H7 (cell line): ENCODE results near the gene SCTR. TPM values are rescaled to one million over a fixed set of nuclear protein-coding genes. Genes with fewer than 3 reads are reported as not detected.

Source experiments
- DNase-seq: peaks from one replicate; pipeline ENCODE4 v3.0.0; 2012
- H3K27me3 ChIP-seq: 2 replicates; pipeline ENCODE4 v1.6.0; 2011; ENCODE audit warnings: mild to moderate bottlenecking, low read length; ENCODE audit not compliant: control insufficient read depth, insufficient read depth
- H3K36me3 ChIP-seq: replicated peaks from 2 replicates; pipeline ENCODE4 v1.5.1; 2011; ENCODE audit warnings: low read length; ENCODE audit not compliant: control insufficient read depth, insufficient read depth
- H3K4me3 ChIP-seq: 2 replicates; pipeline ENCODE4 v1.5.1; 2011; ENCODE audit warnings: low read depth, mild to moderate bottlenecking, control low read depth, low read length, moderate library complexity; ENCODE audit not compliant: insufficient read depth
- total RNA-seq: library from RNA; depleted of rRNA; stranded (reverse); fragments of >200 nt; shearing (Covaris generic); gene quantifications from 2 replicates; pipeline ENCODE4 v1.2.3, GENCODE V29; 2014

The SCTR gene
- total RNA-seq, 1 experiment from 2014 or later, result not detected

DNA sequence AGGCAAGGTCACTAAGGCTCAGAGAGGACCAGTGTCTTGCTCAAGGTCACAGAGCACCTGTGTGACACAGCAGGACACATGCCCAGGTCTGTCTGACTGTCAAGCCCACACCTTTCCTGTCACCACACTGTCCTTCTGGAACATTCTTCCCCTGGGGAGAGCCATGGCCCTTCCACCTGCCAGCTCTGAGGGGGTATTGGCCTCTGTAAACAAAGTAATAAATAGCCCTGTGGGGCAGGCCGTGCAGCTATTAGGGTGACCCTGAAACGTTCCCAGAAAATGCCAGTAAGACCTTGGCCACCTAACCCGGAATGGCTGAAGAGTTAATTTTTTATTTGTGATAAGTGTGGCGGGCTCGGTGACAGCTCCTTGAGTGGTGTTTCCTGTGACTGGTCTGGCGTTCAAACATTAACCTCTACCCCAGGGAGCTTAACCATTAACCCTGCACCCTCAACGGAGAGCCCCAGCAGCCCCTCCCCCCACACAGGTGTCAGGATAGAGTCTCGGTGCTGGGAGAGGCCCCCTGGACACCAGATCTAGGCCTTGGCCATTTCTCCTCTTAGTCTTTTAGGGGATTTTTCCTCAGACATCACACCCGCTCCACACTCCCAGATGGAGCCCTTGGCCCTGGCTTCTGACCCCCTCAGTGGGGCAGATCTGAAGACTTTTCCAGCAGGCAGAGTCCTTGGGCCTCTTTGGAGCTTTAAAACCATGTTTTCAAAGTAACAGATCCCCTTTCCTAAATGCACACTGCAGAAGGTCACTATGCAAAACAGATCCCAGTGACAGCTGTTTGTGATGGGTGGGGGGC, 36.6 kb downstream of the SCTR start:
- Histone ChIP-seq H3K36me3 (no peaks in the 10 kb centered on the region), H3K4me3 (no peak overlapping the region), H3K27me3 (no peaks in the 10 kb centered on the region)
- no peak for DNase-seq

DNA sequence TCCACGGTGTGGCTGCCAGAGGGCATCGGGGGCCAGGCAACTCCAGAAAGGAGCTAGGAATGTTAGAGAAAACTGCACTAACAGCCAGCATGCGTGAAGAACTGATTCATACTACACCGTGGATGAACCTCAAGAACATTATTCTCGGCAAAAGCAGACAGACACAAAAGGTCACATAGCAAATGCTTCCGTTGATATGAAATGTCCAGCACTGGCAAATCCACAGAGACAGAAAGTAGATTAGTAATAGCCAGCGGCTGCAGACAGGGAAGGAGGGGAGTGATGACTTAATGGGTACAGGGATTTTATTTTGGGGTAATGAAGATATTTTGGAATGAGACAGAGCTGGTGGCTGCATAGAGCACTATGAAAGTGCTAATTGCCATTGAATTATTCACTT, 37.4 kb downstream of the SCTR start:
- no peaks in the 10 kb centered on the region for H3K27me3 ChIP-seq
- H3K4me3 ChIP-seq, result no peak overlapping the region
- no peak for DNase-seq
- no peaks in the 10 kb centered on the region for H3K36me3 ChIP-seq

DNA sequence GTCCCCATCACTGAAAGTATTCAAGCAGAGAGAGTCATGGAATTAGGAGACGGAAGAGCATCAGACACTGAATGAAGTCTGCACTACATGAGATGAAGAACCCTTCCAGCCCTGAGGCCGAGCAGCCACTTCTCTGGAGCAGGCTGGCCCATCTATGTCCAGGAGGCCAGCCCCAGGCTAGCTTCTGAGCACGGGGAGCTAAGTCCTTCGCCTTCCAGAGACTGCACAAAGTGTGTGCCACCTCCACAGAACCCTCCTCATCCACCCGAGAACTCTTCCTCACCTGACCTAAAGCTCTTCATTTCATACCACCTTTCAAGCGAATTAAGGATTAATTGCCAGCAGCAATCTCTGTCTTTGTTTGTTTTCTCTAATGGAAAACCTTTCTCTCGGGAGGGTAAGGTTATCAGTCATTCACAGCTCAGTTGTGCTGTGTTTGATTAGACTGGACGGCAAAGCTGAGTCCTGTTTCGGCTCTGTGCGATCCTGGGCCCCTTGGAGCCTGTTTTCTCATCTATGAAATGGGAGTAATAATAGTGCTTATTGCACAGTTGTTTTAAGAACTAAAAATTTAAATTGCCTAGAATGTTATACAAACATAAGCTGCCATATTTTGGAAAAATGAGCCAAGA, 38.0 kb downstream of the SCTR start:
- Histone ChIP-seq H3K36me3 (no peaks in the 10 kb centered on the region), H3K27me3 (no peaks in the 10 kb centered on the region), H3K4me3 (no peak overlapping the region)
- DNase-seq, result no peak

GRCh38 chr2:119485336-119486110, 38.8 kb downstream of the SCTR start:
- H3K27me3 ChIP-seq, result no peaks in the 10 kb centered on the region
- no peak for DNase-seq
- no peaks in the 10 kb centered on the region for H3K36me3 ChIP-seq
- H3K4me3 ChIP-seq, result no peak overlapping the region

- no peak overlapping the region for H3K4me3 ChIP-seq
- DNase-seq, result no peak
- no peaks in the 10 kb centered on the region for H3K27me3 ChIP-seq
- no peaks in the 10 kb centered on the region for H3K36me3 ChIP-seq
Observed at GRCh38 chr2:119484834-119485233, 39.4 kb downstream of the SCTR start.

GRCh38 chr2:119483896-119484718, 40.2 kb downstream of the SCTR start:
- Histone ChIP-seq H3K36me3 (no peaks in the 10 kb centered on the region), H3K4me3 (no peak overlapping the region), H3K27me3 (no peaks in the 10 kb centered on the region)
- no peak for DNase-seq

- H3K27me3 ChIP-seq, result no peaks in the 10 kb centered on the region
- no peak overlapping the region for H3K4me3 ChIP-seq
- DNase-seq, result no peak
- H3K36me3 ChIP-seq, result no peaks in the 10 kb centered on the region
Observed at GRCh38 chr2:119483395-119483753, 40.9 kb downstream of the SCTR start.

- H3K36me3 ChIP-seq, result no peaks in the 10 kb centered on the region
- H3K27me3 ChIP-seq, result no peaks in the 10 kb centered on the region
- H3K4me3 ChIP-seq, result no peak overlapping the region
- peak; percentile 54 for DNase-seq
Observed at GRCh38 chr2:119482481-119483394, 41.5 kb downstream of the SCTR start.

GRCh38 chr2:119481501-119482455, 42.5 kb downstream of the SCTR start:
- peak; percentile 32 for DNase-seq
- no peaks in the 10 kb centered on the region for H3K27me3 ChIP-seq
- no peaks in the 10 kb centered on the region for H3K36me3 ChIP-seq
- no peak overlapping the region for H3K4me3 ChIP-seq

GRCh38 chr2:119480718-119481142, 43.6 kb downstream of the SCTR start:
- no peak overlapping the region for H3K4me3 ChIP-seq
- no peaks in the 10 kb centered on the region for H3K36me3 ChIP-seq
- no peaks in the 10 kb centered on the region for H3K27me3 ChIP-seq
- peak; percentile 24 for DNase-seq

DNA sequence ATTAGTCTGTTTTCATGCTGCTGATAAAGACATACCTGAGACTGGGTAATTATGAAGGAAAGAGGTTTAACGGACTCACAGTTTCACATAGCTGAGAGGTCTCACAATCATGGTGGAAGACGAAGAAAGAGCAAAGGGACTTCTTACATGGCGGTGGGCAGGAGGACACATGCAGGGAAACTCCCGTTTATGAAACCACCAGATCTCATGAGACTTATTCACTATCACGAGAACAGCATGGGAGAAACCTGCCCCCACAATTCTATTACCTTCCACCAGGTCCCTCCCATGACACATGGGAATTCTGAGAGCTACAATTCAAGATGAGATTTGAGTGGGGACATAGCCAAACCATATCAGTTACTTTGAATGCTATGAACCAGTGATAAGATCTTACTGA, 44.1 kb downstream of the SCTR start:
- DNase-seq, result no peak
- no peak overlapping the region for H3K4me3 ChIP-seq
- no peaks in the 10 kb centered on the region for H3K36me3 ChIP-seq

GRCh38 chr2:119478978-119479295, 45.3 kb downstream of the SCTR start:
- peak; percentile 5 for DNase-seq
- no peaks in the 10 kb centered on the region for H3K27me3 ChIP-seq
- H3K36me3 ChIP-seq, result no peaks in the 10 kb centered on the region
- no peak overlapping the region for H3K4me3 ChIP-seq

More for the DNA sequence above, 44.1 kb downstream of the SCTR start:
- no peaks in the 10 kb centered on the region for H3K27me3 ChIP-seq
